Ectodermal cell (in vitro differentiated cells): Measurements from ENCODE around the gene GMDS.

Experiments
- H3K27ac ChIP-seq: 2 replicates; pipeline ENCODE4 v1.7.0; 2013; ENCODE audit warnings: mild to moderate bottlenecking, low read depth, low read length; ENCODE audit not compliant: insufficient read depth, poor library complexity, severe bottlenecking
- H3K27me3 ChIP-seq: 2 replicates; pipeline ENCODE4 v1.7.0; 2013; ENCODE audit warnings: mild to moderate bottlenecking, low read length; ENCODE audit not compliant: insufficient read depth, control insufficient read depth, poor library complexity, severe bottlenecking
- H3K36me3 ChIP-seq: one replicate; pipeline ENCODE4 v1.7.0; 2013; ENCODE audit warnings: low read length; ENCODE audit not compliant: control insufficient read depth, insufficient read depth
- H3K4me1 ChIP-seq: one replicate; pipeline ENCODE4 v1.7.0; 2013; ENCODE audit warnings: low read length; ENCODE audit not compliant: control insufficient read depth, insufficient read depth
- H3K4me3 ChIP-seq: 2 replicates; pipeline ENCODE4 v1.7.0; 2013; ENCODE audit warnings: low read depth, low read length, control low read depth; ENCODE audit not compliant: insufficient read depth
- H3K9me3 ChIP-seq: 2 replicates; pipeline ENCODE4 v1.7.0; 2013; ENCODE audit warnings: mild to moderate bottlenecking, low read length, moderate library complexity; ENCODE audit not compliant: control insufficient read depth
- WGBS, 2 experiments: methylation state at CpG; one replicate each; pipeline ENCODE4 v1.1.7; 2013; ENCODE audit warnings: missing lambda C conversion rate in 2 of 2; 5-methylcytosine and 5-hydroxymethylcytosine counted together

GMDS gene

GRCh38 chr6:1841136-1841535, 404.3 kb downstream of the GMDS start:
- Histone ChIP-seq H3K4me3 (no peak overlapping the region), H3K9me3 (no peaks in the 10 kb centered on the region), H3K36me3 (no peaks in the 10 kb centered on the region), H3K27me3 (no peaks in the 10 kb centered on the region), H3K27ac (no peak overlapping the region), H3K4me1 (peaks cover 19% of the 10 kb centered on the region)
- WGBS, 2 experiments = 87 to 90% methylated on average over 2 to 3 of the region's 3 CpGs

- no peak overlapping the region for H3K27ac ChIP-seq
- no peaks in the 10 kb centered on the region for H3K9me3 ChIP-seq
- WGBS, 2 experiments = 93 to 95% methylated on average over 13 of the region's 13 CpGs
- H3K27me3 ChIP-seq = no peaks in the 10 kb centered on the region
- peaks cover 19% of the 10 kb centered on the region for H3K4me1 ChIP-seq
- no peak overlapping the region for H3K4me3 ChIP-seq
- no peaks in the 10 kb centered on the region for H3K36me3 ChIP-seq
These were observed 404.8 kb downstream of the GMDS start for GRCh38 chr6:1840491-1841121.

DNA sequence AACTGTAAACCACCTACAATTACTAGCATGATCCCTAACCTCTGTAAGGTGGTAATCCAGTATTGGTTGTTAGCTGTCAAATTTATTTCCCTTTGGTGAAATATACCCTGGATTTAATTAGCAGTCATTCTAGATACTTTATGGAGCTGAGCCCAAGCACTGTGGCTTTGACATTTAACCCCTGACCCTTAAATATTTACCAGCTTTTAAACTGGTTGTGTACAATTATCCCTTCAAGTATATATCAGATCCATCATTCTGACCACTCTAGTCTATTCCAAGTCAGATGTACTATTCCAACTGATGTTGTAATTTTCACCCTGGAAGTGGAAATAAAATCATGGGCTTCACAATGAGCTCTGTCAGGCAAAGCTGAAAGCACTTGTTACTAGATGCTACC, 406.0 kb downstream of the GMDS start:
- Histone ChIP-seq H3K27me3 (no peaks in the 10 kb centered on the region), H3K4me1 (peaks cover 19% of the 10 kb centered on the region), H3K27ac (no peak overlapping the region), H3K9me3 (no peaks in the 10 kb centered on the region), H3K4me3 (no peak overlapping the region), H3K36me3 (no peaks in the 10 kb centered on the region)

GRCh38 chr6:1838604-1839213, 406.7 kb downstream of the GMDS start:
- Histone ChIP-seq H3K27ac (no peak overlapping the region), H3K36me3 (no peaks in the 10 kb centered on the region), H3K4me1 (peaks cover 19% of the 10 kb centered on the region), H3K27me3 (no peaks in the 10 kb centered on the region), H3K4me3 (no peak overlapping the region), H3K9me3 (no peaks in the 10 kb centered on the region)
- WGBS, 2 experiments = 83 to 85% methylated on average over 5 of the region's 5 CpGs

DNA sequence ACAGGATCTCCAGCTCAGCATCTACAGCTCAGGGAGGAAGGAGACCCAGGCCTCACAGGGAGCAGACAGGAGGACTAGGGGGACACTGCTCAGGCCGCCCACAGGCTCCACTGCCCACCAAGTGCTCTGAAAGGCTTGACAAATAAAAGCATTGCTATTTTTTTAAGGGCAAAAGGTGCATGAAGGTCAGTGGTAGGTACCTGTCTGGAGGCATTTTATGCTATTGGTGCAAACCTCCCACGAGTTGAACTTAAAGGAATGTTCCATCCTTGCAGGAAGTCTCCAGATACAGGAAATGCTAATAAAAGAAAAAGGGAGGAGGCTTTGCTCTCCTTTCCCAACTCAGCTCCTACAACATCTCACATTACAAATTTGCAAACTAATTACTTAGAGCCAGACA, 407.6 kb downstream of the GMDS start:
- no peaks in the 10 kb centered on the region for H3K36me3 ChIP-seq
- peaks cover 19% of the 10 kb centered on the region for H3K4me1 ChIP-seq
- WGBS, 2 experiments = 60 to 64% methylated on average over 2 of the region's 2 CpGs
- H3K27ac ChIP-seq = no peak overlapping the region
- no peaks in the 10 kb centered on the region for H3K9me3 ChIP-seq
- no peaks in the 10 kb centered on the region for H3K27me3 ChIP-seq
- H3K4me3 ChIP-seq = no peak overlapping the region

GRCh38 chr6:1836690-1837089, 408.7 kb downstream of the GMDS start:
- H3K4me1 ChIP-seq = peaks cover 19% of the 10 kb centered on the region
- 85 to 91% methylated on average over 3 of the region's 3 CpGs for WGBS, 2 experiments
- no peaks in the 10 kb centered on the region for H3K9me3 ChIP-seq
- no peak overlapping the region for H3K4me3 ChIP-seq
- no peaks in the 10 kb centered on the region for H3K27me3 ChIP-seq
- no peak overlapping the region for H3K27ac ChIP-seq
- H3K36me3 ChIP-seq = no peaks in the 10 kb centered on the region

DNA sequence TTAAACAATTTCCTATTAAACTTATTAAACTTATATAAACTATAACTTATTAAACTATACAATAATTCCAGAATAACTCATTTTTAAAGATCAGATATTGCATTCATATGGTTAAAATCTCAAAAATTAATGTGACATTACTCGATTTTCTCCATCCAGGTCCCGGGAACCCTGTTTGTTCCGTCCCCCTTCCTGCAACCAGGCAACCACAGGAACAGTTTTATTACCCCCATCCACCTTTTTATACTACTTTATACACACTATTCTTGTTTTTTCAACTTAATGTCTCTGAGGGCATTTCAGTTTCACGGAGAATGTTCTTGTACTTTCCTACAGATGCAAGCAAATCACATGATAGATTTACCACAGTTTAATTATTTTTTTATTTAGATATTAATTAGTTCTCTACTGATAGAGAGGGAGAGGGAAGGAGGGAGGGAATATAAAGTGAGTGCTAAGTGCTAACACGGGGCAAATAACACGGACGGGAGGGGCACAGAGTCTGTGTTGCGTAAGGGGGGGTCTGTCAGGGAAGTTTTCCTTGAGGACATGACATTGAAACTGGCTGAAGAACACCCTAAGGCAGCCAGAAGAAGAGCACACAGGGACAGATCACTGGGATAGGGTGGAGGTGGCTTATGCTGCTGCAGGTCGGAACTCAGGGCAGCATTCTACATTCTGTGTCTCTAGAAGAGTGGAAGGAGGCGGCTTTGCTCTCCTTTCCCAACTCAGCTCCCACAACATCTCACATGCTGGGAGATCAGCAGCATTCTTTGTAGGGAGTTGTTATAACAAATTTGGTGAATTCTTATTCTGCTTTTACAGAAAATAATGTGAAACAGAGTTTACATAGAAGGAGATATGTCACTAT, 410.5 kb downstream of the GMDS start:
- Histone ChIP-seq H3K4me3 (no peak overlapping the region), H3K36me3 (no peaks in the 10 kb centered on the region), H3K9me3 (no peaks in the 10 kb centered on the region), H3K27me3 (no peaks in the 10 kb centered on the region), H3K4me1 (peaks cover 19% of the 10 kb centered on the region), H3K27ac (peak overlapping the region; percentile 32)
- 70 to 72% methylated on average over 9 to 10 of the region's 10 CpGs for WGBS, 2 experiments

DNA sequence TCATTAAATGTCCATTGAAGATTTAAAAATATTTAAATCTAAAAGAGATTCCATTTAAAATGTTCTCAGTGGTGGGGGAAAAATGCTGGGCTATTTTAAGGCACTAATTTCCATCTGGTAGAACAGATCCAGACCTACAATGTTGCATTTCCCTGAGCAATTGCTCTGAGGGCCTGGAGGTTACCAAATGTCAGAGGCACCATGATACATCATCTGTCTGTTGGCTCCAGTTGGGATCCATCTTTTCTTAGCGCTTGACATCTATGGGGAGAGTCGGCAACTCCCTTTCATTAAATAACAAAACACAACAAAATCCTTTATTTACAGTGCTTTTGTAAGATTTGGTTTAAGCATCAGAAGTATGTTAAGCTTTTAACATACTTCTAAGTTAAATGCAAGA, 411.2 kb downstream of the GMDS start:
- 50 to 61% methylated on average over 1 to 2 of the region's 2 CpGs for WGBS, 2 experiments
- H3K27me3 ChIP-seq = no peaks in the 10 kb centered on the region

DNA sequence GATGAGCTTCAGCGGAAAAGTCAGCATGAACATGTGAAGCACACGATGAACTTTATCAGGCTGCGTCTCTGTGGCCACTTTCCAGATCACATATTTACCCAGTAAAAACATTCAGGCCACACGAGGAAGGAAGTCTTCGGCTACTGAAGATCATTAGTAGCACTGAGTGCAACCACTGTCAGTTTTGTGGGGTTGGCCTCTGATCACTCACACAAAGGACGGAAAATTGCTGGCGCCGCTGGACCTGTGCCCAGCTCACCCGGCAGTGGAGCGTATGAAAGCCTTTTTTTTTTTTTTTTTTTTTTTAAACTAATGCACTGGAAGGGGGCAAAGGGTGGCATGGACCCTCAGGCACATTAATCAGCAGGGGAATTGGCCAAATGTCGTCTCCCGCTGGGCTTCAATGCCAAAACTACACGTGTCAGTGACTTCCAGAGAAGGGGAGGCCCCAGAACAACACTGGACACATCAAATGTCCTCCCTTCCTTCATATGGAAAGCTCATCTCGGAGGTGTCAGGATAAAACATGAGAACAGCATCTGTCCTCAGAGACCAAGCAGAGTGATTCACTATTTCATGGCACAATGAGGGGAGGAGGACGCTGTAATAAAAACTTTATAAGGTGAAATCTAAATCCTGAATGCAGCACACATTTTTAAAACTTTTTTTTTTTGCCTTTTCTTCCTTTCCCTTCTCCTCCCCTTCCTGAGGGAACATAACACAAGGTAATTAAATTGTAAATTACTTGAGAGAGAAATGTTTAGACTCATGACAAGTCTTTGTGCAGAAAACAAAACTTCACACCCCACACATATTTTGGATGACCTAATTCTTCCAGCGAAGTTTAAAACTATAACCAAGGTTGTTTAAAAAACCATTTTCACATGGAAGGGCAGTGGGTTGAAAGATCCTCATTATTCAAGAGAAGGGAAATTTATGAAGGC, 412.3 kb downstream of the GMDS start:
- WGBS, 2 experiments = 80 to 86% methylated on average over 14 to 16 of the region's 16 CpGs
- Histone ChIP-seq H3K36me3 (no peaks in the 10 kb centered on the region), H3K27me3 (no peaks in the 10 kb centered on the region), H3K4me3 (no peak overlapping the region), H3K27ac (no peak overlapping the region), H3K4me1 (peaks cover 10% of the 10 kb centered on the region), H3K9me3 (no peaks in the 10 kb centered on the region)

More for the DNA sequence above, 411.2 kb downstream of the GMDS start:
- Histone ChIP-seq H3K36me3 (no peaks in the 10 kb centered on the region), H3K27ac (no peak overlapping the region), H3K9me3 (no peaks in the 10 kb centered on the region), H3K4me1 (peaks cover 19% of the 10 kb centered on the region), H3K4me3 (no peak overlapping the region)
